ENCODE measurements around the gene ACAT1. TPM values are rescaled to one million over a fixed set of nuclear protein-coding genes. Genes with fewer than 3 reads are reported as not detected.

The ACAT1 gene
- total and polyA plus RNA-seq, 10 of the 15 experiments (the other 5 are each of a cell fraction or from before 2014, with no cell fraction given), result 57.1 to 139 (median 91.2) TPM

GRCh38 chr11:108167624-108168023 lies 46.3 kb downstream of the ACAT1 start (continued):
- TF ChIP-seq PBX3 (IDR thresholded peaks at IDR 0.05; ENCODE audit: insufficient replicate concordance, low read depth, low read length) (no peak), IRF4 (IDR thresholded peaks at IDR 0.05; ENCODE audit: low read depth, low read length) (no peak), ZNF622 (IDR thresholded peaks at IDR 0.05) (no peak), KLF5 (IDR thresholded peaks at IDR 0.05; ENCODE audit: partially characterized antibody) (no peak), CREM (IDR thresholded peaks at IDR 0.05; ENCODE audit: low read depth) (no peak)

GRCh38 chr11:108170184-108170583 lies 48.8 kb downstream of the ACAT1 start:
- peaks cover 13% of the 10 kb centered on the region for H3K4me1 ChIP-seq (ENCODE audit: control insufficient read depth, insufficient read depth, low read length)
- H3K79me2 ChIP-seq (ENCODE audit: control insufficient read depth, insufficient read depth, low read length), result no peaks in the 10 kb centered on the region
- in situ Hi-C loops (cut with MboI) (no loop called here), intact Hi-C loops (cut with micrococcal nuclease; ENCODE audit: unreplicated experiment) (no loop called here)
- ChIA-PET RAD21 (ENCODE audit: unreplicated experiment) (no interaction called here), CTCF (no interaction called here), SMC1A (ENCODE audit: uncharacterized antibody, unreplicated experiment) (interaction anchor here (1.0 to 1.8 kb wide), 3 partner anchors 11 to 51 kb away, joined by 3 to 4 read pairs (median 3); no protein-coding TSS in a partner anchor), POLR2A (no interaction called here)
- H3K9me3 ChIP-seq (replicated peaks; ENCODE audit: control insufficient read depth, insufficient read depth, low read length), result no peaks in the 10 kb centered on the region
- no peaks in the 10 kb centered on the region for H3K27me3 ChIP-seq (replicated peaks in 1 of 2; ENCODE audit: control insufficient read depth in 2 of 2, insufficient read depth in 2 of 2, low read length in 1 of 2)
- H4K20me1 ChIP-seq (ENCODE audit: control insufficient read depth, insufficient read depth), result no peaks in the 10 kb centered on the region
- no peak overlapping the region for H2AFZ ChIP-seq (ENCODE audit: control insufficient read depth, low read depth, low read length)
- peak overlapping the region; percentile 43 for H3K27ac ChIP-seq (ENCODE audit: control insufficient read depth, insufficient read depth)
- 19% methylated on average over 2 of the region's 2 CpGs for WGBS (ENCODE audit: insufficient coverage, insufficient replicate concordance, low lambda C conversion rate, missing lambda C conversion rate)
- no peak for FAIRE-seq
- ATAC-seq, result peak; percentile 66
- DNase-seq (ENCODE audit: low read depth, low spot score), result no peak
- H3K4me2 ChIP-seq (ENCODE audit: control insufficient read depth, insufficient read depth), result peak overlapping the region; percentile 35; the same call in 1 of the 2 replicates
- TF ChIP-seq JUNB (IDR thresholded peaks at IDR 0.05) (peak; percentile 80), SKIL (IDR thresholded peaks at IDR 0.05; ENCODE audit: low read depth, poor library complexity, severe bottlenecking) (no peak)
- peak overlapping the region; percentile 43; the same call in 1 of the 2 replicates for H3K4me3 ChIP-seq
- no TSS peak for BruUV-seq (replicated peaks)
- no peak overlapping the region for H3K9ac ChIP-seq (ENCODE audit: control insufficient read depth, insufficient read depth, low read length)
- H3K36me3 ChIP-seq (ENCODE audit: control insufficient read depth in 2 of 2, insufficient read depth in 2 of 2, low read length in 1 of 2), result peaks cover 4 to 34% of the 10 kb centered on the region in 2 experiments
